PFSK-1 (cell line): ENCODE results near the gene CARMIL1.

ENCODE experiments used
- FOXP2 ChIP-seq: optimal IDR thresholded peaks from 2 replicates; pipeline ENCODE3; 2011; ENCODE audit warnings: borderline replicate concordance, control low read depth, inconsistent platforms; ENCODE audit not compliant: insufficient read depth; ENCODE audit errors: extremely low read length, extremely low read depth
- POLR2AphosphoS5 ChIP-seq: IDR thresholded peaks from 2 replicates; pipeline ENCODE4 v1.6.1; 2012; ENCODE audit warnings: low read depth, mild to moderate bottlenecking, control low read depth, low read length, moderate library complexity
- SIN3A ChIP-seq: IDR thresholded peaks from 2 replicates; pipeline ENCODE4 v1.6.1; 2012; ENCODE audit warnings: mild to moderate bottlenecking, low read length, moderate library complexity, borderline replicate concordance; ENCODE audit not compliant: insufficient read depth
- TAF1 ChIP-seq: IDR thresholded peaks from 2 replicates; pipeline ENCODE4 v1.6.1; 2012; ENCODE audit warnings: low read length, control low read depth, borderline replicate concordance; ENCODE audit not compliant: insufficient read depth
- TF ChIP-seq, protein P1 (sequence below), 2 experiments: IDR thresholded peaks; 2 replicates each; pipeline versions ENCODE4 v1.6.1 to v1.8.0; 2011 to 2012; ENCODE audit warnings: low read depth in 2 of 2, low read length in 2 of 2, control low read depth in 1 of 2, inconsistent platforms in 1 of 2, mild to moderate bottlenecking in 1 of 2, moderate library complexity in 1 of 2; ENCODE audit not compliant: insufficient read depth in 1 of 2

The CARMIL1 gene

DNA sequence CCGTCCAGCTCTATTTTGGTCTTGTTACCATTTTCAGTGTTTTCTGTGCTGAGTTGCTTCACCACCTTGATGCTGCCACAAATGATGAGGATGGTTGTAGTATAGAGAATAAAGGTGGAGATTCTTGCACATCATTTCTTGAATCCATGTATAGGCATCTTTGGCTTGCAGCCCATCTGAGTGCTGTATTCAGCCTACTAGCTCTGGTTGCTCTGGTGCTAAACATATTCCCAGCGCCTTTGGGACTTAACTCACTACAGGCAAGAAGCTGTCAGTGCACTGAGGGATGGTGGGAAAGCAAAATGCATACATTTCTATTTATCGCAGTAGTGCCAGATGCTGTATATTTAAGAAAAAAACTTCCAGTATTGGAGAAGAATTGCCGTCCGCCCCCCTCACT, 86.0 kb downstream of the CARMIL1 start:
- TF ChIP-seq TAF1 = no peak
- no peak for TF ChIP-seq FOXP2
- TF ChIP-seq, protein P1, sequence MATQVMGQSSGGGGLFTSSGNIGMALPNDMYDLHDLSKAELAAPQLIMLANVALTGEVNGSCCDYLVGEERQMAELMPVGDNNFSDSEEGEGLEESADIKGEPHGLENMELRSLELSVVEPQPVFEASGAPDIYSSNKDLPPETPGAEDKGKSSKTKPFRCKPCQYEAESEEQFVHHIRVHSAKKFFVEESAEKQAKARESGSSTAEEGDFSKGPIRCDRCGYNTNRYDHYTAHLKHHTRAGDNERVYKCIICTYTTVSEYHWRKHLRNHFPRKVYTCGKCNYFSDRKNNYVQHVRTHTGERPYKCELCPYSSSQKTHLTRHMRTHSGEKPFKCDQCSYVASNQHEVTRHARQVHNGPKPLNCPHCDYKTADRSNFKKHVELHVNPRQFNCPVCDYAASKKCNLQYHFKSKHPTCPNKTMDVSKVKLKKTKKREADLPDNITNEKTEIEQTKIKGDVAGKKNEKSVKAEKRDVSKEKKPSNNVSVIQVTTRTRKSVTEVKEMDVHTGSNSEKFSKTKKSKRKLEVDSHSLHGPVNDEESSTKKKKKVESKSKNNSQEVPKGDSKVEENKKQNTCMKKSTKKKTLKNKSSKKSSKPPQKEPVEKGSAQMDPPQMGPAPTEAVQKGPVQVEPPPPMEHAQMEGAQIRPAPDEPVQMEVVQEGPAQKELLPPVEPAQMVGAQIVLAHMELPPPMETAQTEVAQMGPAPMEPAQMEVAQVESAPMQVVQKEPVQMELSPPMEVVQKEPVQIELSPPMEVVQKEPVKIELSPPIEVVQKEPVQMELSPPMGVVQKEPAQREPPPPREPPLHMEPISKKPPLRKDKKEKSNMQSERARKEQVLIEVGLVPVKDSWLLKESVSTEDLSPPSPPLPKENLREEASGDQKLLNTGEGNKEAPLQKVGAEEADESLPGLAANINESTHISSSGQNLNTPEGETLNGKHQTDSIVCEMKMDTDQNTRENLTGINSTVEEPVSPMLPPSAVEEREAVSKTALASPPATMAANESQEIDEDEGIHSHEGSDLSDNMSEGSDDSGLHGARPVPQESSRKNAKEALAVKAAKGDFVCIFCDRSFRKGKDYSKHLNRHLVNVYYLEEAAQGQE (IDR thresholded peaks at IDR 0.05; ENCODE audit: insufficient read depth in 1 of 2, low read depth in 2 of 2, low read length in 2 of 2) = no peak
- no peak for TF ChIP-seq POLR2AphosphoS5
- no peak for TF ChIP-seq SIN3A

DNA sequence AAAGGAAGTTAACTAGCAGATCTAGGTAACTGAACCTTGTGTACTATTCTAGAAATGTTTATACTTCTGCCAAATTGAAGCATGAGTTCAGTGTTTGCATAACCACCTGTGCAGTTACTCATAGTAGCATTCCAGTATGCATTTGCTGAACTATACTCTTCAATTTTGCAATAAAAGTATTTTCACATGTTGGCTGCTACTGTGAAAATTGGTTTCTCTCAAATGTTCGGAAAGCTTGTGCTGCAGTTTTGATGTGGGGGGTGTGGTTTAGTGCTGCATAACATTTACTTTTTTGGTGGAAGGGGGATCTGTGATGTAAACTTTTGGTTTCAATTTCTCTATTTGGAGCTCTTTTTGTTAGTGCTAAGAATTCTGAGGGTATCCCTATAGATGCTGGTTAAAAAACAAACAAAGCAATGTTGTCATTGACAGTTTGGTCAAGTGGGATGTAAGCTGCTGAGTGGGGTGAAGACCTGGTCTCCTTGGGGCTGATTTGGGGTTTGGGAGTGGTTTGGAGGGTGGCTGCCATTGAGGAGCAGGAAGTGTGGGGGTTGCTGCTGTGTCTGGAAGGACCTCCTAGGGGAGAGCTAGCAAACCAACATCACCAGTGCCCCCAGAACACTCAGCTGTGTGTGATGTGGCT, 87.8 kb downstream of the CARMIL1 start:
- TF ChIP-seq FOXP2 (no peak), TAF1 (no peak), POLR2AphosphoS5 (no peak), SIN3A (no peak)
- TF ChIP-seq, protein P1 (IDR thresholded peaks at IDR 0.05; ENCODE audit: insufficient read depth in 1 of 2, low read depth in 2 of 2, low read length in 2 of 2) = no peak

DNA sequence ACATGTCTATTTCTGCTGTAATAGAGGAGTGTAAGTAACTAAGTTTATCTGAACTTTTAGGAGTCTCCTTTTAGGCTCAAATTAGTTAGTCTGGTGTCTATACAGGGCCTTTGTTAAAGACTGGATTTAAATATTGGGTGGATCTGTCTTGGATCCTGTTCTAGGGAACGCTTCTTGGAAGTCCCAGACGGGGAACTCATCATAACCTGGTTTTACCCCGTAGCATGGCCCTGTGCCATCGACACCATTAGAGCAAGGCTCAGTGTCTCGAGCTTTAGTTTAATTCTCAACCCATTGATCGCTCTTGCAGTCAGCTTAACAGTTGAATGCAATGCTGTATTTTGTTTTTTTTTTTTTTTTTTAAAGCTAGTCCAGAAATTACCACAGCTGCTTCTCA, 89.9 kb downstream of the CARMIL1 start:
- TF ChIP-seq TAF1 (no peak), SIN3A (no peak), POLR2AphosphoS5 (no peak), FOXP2 (no peak)
- TF ChIP-seq, protein P1 (IDR thresholded peaks at IDR 0.05; ENCODE audit: insufficient read depth in 1 of 2, low read depth in 2 of 2, low read length in 2 of 2) = no peak

DNA sequence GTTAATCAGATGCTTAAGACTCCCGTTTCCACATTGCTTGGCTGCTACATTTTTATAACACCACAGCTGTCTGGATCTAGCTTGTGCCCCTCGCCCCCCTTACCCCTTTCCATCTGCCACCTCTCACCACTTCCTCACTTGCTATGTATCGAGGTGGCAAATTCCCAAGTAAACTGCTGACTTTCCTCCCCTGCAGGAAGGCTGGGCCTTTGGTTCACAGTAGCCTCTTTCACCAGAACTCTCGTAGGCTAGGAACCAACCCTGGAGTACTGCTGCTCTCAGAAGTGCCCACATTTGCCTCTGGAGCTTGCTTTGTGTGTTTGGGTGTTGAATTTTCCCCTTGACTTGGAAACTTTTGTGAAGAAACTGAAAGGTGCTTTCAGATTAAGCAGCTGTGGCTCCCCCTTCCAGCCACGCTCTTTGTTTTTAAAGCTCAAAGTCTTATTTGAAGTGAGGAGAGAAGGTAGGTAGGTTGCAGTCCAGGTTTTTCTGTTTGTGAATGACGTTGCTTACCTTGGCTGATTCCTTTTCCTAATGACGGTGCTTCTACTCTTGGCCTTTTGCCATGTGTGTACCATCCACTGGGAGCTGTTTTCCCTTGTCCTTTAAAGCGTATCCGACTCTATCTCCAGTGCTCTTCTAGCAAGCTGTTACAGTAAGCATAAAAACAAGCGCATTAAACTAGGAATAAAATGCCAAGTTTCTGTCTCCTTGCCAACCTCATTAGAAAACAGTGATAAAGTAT, 90.4 kb downstream of the CARMIL1 start:
- TF ChIP-seq, protein P1 (IDR thresholded peaks at IDR 0.05; ENCODE audit: insufficient read depth in 1 of 2, low read depth in 2 of 2, low read length in 2 of 2) = no peak
- TF ChIP-seq FOXP2 (no peak), TAF1 (no peak), SIN3A (no peak), POLR2AphosphoS5 (no peak)
